HUES6 (cell line): Measurements from ENCODE around the gene SLC39A11.
"Not testable (repeated sequence)": the region's sequence is repeated elsewhere in the genome, so short reads cannot be mapped to it uniquely, and the experiment has no call there.

Experiments
- H3K27ac ChIP-seq: 2 replicates; pipeline ENCODE4 v1.7.0; 2013; ENCODE audit warnings: low read depth, mild to moderate bottlenecking, low read length, inconsistent platforms
- H3K27me3 ChIP-seq: 2 replicates; pipeline ENCODE4 v1.6.1; 2013; ENCODE audit warnings: low read length; ENCODE audit not compliant: control insufficient read depth, insufficient read depth
- H3K36me3 ChIP-seq: 2 replicates; pipeline ENCODE4 v1.6.1; 2013; ENCODE audit warnings: low read length; ENCODE audit not compliant: control insufficient read depth, insufficient read depth
- H3K4me1 ChIP-seq: 2 replicates; pipeline ENCODE4 v1.6.1; 2013; ENCODE audit warnings: low read length; ENCODE audit not compliant: control insufficient read depth, insufficient read depth
- H3K4me3 ChIP-seq: 2 replicates; pipeline ENCODE4 v1.5.1; 2013; ENCODE audit warnings: low read depth, low read length
- H3K9ac ChIP-seq: one replicate; pipeline ENCODE4 v1.6.1; 2013; ENCODE audit warnings: mild to moderate bottlenecking, low read length
- H3K9me3 ChIP-seq: 2 replicates; pipeline ENCODE4 v1.6.1; 2013; ENCODE audit warnings: low read depth, low read length; ENCODE audit not compliant: control insufficient read depth, insufficient read depth

SLC39A11 gene

DNA sequence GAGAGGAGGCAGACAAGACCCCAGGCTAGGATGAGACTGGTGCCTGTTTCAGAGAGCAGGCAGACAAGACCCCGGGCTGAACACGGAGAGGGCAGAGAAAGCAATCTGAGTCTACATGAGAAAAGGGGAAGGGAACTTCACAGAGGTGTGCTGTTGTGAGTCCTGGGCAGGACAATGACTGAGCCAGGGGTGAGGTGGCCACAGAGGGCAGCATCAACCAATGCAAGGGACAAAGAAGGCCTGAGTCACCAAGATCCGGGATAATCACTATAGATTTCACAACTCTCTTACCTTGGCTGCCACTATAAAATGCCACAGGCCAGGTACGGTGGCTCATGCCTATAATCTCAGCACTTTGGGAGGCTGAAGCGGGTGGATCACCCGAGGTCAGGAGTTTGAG, 89.0 kb downstream of the SLC39A11 start:
- H3K36me3 ChIP-seq = no peaks in the 10 kb centered on the region
- H3K4me1 ChIP-seq = no peaks in the 10 kb centered on the region
- no peak overlapping the region for H3K9ac ChIP-seq
- H3K27ac ChIP-seq = no peak overlapping the region
- no peaks in the 10 kb centered on the region for H3K27me3 ChIP-seq
- no peak overlapping the region for H3K4me3 ChIP-seq
- H3K9me3 ChIP-seq = no peaks in the 10 kb centered on the region

DNA sequence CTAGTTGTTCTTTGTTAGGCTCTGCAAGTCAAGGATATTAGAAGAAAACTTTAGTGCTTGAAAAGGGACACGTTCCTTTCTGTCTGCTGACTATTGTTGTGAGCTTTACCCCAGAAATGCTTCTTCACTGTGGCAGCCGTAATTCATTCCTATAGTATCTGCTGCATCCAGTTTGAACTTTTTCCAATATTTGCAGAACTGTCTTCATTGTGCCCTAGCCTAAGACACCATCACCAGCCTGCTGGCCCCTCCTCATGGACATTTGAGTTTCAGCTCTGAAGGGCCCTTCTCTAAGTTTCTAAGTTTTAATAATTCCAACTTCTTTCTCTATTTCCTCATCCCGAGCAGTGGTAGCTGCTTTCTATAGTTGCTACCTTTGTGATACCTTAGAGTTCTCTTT, 91.7 kb downstream of the SLC39A11 start:
- Histone ChIP-seq H3K36me3 (no peaks in the 10 kb centered on the region), H3K9ac (no peak overlapping the region), H3K9me3 (peaks cover 12% of the 10 kb centered on the region), H3K4me3 (no peak overlapping the region), H3K4me1 (no peaks in the 10 kb centered on the region), H3K27ac (no peak overlapping the region), H3K27me3 (no peaks in the 10 kb centered on the region)

DNA sequence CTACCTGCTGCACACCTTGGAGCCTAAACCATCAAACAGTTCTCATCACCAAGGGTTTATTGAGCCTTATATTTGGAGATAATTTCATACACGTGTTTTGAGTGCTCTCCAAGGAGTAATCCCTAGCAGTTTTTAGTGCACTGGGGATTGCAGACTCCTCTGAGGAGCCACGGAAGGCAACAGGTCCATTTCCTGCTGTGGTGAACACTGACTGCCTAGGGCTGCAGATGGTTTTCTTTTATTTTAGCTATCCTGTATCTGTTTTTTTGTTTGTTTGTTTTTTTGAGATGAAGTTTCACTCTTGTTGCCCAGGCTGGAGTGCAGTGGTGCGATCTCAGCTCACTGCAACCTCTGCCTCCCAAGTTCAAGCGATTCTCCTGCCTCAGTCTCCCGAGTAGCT, 93.0 kb downstream of the SLC39A11 start:
- peaks cover 23% of the 10 kb centered on the region for H3K9me3 ChIP-seq
- not testable (repeated sequence) for H3K36me3 ChIP-seq, H3K27me3 ChIP-seq, H3K9ac ChIP-seq, H3K4me1 ChIP-seq, H3K4me3 ChIP-seq, H3K27ac ChIP-seq

DNA sequence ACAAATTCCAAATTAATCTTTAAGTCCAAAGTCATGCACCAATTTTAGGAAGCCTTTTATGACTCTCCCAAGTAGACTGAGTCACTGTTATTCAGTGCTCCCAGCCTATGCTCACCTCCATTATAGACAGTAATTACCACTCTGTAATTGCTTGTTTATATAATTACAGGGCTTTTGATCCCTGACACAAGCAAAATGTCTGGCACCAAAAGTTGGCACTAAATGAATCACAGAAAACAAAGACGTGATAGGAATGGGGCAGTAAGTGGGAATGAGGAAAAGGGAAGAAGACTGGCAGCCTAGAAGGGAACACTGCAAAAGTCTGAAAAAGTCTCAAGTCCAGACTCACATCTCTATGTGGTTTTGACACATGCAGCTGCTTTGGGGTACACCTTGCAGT, 94.1 kb downstream of the SLC39A11 start:
- Histone ChIP-seq H3K9me3 (peaks cover 23% of the 10 kb centered on the region), H3K4me3 (no peak overlapping the region), H3K27ac (no peak overlapping the region), H3K36me3 (no peaks in the 10 kb centered on the region), H3K4me1 (no peaks in the 10 kb centered on the region), H3K9ac (no peak overlapping the region), H3K27me3 (no peaks in the 10 kb centered on the region)

DNA sequence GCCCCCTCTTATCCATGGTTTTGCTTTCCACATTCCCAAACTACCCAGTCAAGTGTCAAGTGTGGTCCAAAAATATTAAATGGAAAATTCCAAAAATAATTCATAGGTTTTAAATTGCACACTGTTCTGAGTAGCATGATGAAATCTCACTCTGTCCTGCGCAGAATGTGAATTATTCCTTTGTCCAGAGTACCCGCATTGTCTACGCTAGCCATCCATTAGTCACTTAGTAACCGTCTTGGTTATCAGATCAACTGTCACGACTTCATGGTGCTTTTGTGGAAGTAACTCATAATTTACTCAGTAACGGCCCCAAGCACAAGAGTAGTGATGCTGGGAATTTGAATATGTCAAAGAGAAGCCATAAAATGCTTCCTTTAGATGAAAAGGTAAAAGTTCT, 94.9 kb downstream of the SLC39A11 start:
- Histone ChIP-seq H3K4me1 (no peaks in the 10 kb centered on the region), H3K27ac (no peak overlapping the region), H3K27me3 (no peaks in the 10 kb centered on the region), H3K4me3 (no peak overlapping the region), H3K9ac (no peak overlapping the region), H3K36me3 (no peaks in the 10 kb centered on the region), H3K9me3 (peaks cover 23% of the 10 kb centered on the region)

DNA sequence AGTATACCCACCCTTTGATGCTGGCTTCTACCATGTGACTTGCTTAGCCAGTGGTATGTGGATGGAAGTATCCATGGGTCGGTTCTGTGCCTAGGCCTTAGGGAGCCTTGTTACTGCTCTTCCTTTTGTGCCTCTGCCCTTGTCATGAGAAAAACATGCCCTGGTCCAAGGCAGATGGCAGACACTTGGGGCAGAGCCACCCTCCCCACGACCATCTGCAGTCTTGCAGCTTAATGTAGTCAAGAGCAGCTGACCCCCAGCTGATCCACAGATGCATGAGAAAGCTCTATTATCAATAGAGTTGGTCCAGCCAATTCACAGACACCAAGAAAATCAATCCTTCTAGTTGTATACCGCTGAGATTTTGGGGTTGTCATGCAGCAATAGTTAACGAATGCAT, 95.7 kb downstream of the SLC39A11 start:
- Histone ChIP-seq H3K9ac (no peak overlapping the region), H3K27ac (no peak overlapping the region), H3K27me3 (no peaks in the 10 kb centered on the region), H3K4me1 (no peaks in the 10 kb centered on the region), H3K4me3 (no peak overlapping the region), H3K9me3 (peaks cover 23% of the 10 kb centered on the region), H3K36me3 (no peaks in the 10 kb centered on the region)

DNA sequence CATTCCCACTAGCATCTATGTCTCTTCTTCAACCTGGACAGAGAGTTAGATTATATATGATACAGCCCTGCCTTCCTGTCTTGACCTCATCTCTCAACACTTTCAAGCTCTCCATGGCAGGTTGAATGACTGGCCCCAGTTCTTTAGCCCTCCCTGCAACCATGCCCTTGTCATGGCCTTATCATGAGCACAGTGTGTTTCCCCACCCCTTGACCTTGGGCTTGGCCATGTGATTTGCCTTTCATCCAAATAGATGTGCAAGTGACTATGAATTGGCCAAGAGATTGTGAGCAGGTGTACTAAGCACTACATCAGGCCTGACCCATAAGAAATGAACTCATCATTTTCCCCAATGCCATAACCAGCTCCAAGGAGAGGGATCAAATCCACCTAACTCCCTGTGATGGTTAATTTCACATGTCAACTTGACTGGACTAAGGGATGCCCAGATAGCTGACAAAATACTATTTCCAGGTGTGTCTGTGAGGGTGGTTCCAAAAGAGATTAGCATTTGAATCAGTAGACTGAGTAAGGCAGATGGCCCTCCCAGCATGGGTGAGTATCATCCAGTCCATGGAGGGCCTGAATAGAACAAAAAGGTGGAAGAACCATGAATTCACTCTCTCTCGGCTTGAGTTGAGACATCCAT, 97.4 kb downstream of the SLC39A11 start:
- Histone ChIP-seq H3K9me3 (peaks cover 23% of the 10 kb centered on the region), H3K4me1 (no peaks in the 10 kb centered on the region), H3K4me3 (no peak overlapping the region), H3K9ac (no peak overlapping the region), H3K27ac (no peak overlapping the region), H3K27me3 (no peaks in the 10 kb centered on the region), H3K36me3 (no peaks in the 10 kb centered on the region)

- not testable (repeated sequence) for H3K9ac ChIP-seq, H3K27ac ChIP-seq, H3K4me1 ChIP-seq, H3K4me3 ChIP-seq, H3K36me3 ChIP-seq, H3K27me3 ChIP-seq
- H3K9me3 ChIP-seq = peaks cover 23% of the 10 kb centered on the region
These were observed 99.6 kb downstream of the SLC39A11 start for GRCh38 chr17:72992783-72993467.

GRCh38 chr17:72991651-72992050, 100.8 kb downstream of the SLC39A11 start:
- no peak overlapping the region for H3K4me3 ChIP-seq
- H3K9ac ChIP-seq = no peak overlapping the region
- no peaks in the 10 kb centered on the region for H3K36me3 ChIP-seq
- H3K27me3 ChIP-seq = no peaks in the 10 kb centered on the region
- no peaks in the 10 kb centered on the region for H3K4me1 ChIP-seq
- peaks cover 19% of the 10 kb centered on the region for H3K9me3 ChIP-seq
- H3K27ac ChIP-seq = no peak overlapping the region

DNA sequence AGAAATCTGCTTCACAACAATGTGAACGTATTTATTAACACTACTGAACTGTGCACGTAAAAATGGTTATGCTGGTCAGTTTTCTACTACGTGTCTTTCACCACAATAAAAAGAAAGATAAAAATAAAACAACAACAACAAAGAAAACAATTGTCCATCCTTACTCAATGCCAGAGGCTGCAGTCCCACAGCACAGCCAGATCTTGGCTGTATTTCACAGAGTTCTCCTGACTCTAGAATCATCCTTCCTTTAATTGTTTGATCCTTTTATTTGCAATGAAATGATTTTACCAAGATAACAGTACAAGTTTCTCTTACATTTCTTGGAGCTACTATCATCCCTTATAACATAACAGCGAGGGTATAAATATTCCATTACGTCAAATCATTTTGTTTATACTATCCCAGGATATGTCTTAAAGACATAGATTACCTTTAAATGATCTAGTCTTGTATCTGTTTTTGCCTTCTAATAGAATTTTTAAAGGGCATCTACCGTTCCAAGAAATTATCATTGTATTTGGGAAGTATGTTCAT, 103.3 kb downstream of the SLC39A11 start:
- Histone ChIP-seq H3K27me3 (no peaks in the 10 kb centered on the region), H3K27ac (no peak overlapping the region), H3K4me3 (no peak overlapping the region), H3K4me1 (peaks cover 3% of the 10 kb centered on the region), H3K9ac (no peak overlapping the region), H3K36me3 (no peaks in the 10 kb centered on the region), H3K9me3 (no peaks in the 10 kb centered on the region; the same call in 1 of the 2 replicates)

DNA sequence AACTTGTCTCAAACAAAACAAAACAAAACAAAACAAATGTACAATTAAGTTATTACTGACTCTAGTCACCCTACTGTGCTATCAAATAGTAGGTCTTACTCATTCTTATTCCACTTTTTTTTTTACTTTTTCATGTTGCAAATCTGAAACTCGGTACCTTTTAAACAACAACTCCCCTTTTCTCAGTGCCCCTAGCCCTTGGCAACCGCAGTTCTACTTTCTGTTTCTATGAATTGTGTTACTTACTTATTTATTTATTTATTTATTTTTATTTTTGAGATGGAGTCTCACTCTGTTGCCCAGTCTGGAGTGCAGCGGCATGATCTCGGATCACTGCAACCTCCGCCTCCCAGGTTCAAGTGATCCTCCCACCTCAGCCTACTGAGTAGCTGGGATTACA, 104.0 kb downstream of the SLC39A11 start:
- H3K36me3 ChIP-seq = no peaks in the 10 kb centered on the region

More for the DNA sequence above, 104.0 kb downstream of the SLC39A11 start:
- H3K27me3 ChIP-seq = no peaks in the 10 kb centered on the region
- peaks cover 3% of the 10 kb centered on the region for H3K4me1 ChIP-seq
- no peak overlapping the region for H3K9ac ChIP-seq
- no peaks in the 10 kb centered on the region; the same call in 1 of the 2 replicates for H3K9me3 ChIP-seq
- no peak overlapping the region for H3K4me3 ChIP-seq
- no peak overlapping the region for H3K27ac ChIP-seq
